Activated CD8-positive, alpha-beta T cell treated with anti-CD3 and anti-CD28 coated beads, Interleukin-2, amount 10 ng/mL, durations not matched to agents 7 days and 5 days (primary cell): ENCODE measurements around the gene SYDE1. TPM values are rescaled to one million over a fixed set of nuclear protein-coding genes. Genes with fewer than 3 reads are reported as not detected.
A peak's percentile ranks its signal among the peaks of the same experiment; 100 is the strongest.

Source experiments
- ATAC-seq: fragments of 150-1000 bp; cut with Tn5 transposase; one replicate; pipeline ENCODE4 v1.10.0; 2021; ENCODE audit warnings: moderate library complexity
- CTCF ChIA-PET: fragments of 350-600 bp; sonication (Branson Sonifier 250); formaldehyde crosslinking; loops from one replicate; lab custom pipeline; 2021; ENCODE audit warnings: antibody characterized with exemption; lab: Charles Lee
- POLR2A ChIA-PET: fragments of 350-600 bp; sonication (Branson Sonifier 250); formaldehyde crosslinking; loops from one replicate; lab custom pipeline; 2021; ENCODE audit warnings: antibody characterized with exemption; lab: Charles Lee
- DNase-seq: peaks from one replicate; pipeline ENCODE4 v3.0.0-alpha.2; 2020
- H3K27ac Mint-ChIP-seq: one replicate; pipeline ENCODE4 v1.8.0; 2021; ENCODE audit warnings: mild to moderate bottlenecking, mixed read lengths
- H3K27me3 Mint-ChIP-seq: one replicate; pipeline ENCODE4 v1.8.0; 2021; ENCODE audit warnings: low read depth, mixed read lengths
- H3K36me3 Mint-ChIP-seq: one replicate; pipeline ENCODE4 v1.8.0; 2021; ENCODE audit warnings: low read depth, mixed read lengths
- H3K4me1 Mint-ChIP-seq: one replicate; pipeline ENCODE4 v1.8.0; 2021; ENCODE audit warnings: low read depth, mixed read lengths
- H3K4me3 Mint-ChIP-seq: one replicate; pipeline ENCODE4 v1.8.0; 2021; ENCODE audit warnings: mild to moderate bottlenecking, mixed read lengths
- H3K9me3 Mint-ChIP-seq: one replicate; pipeline ENCODE4 v1.8.0; 2022; ENCODE audit warnings: mixed read lengths; ENCODE audit not compliant: insufficient read depth
- total RNA-seq, 2 experiments: library from RNA; stranded (reverse); gene quantifications; one replicate each; pipeline ENCODE4 v1.2.3, GENCODE V29; 2021

Gene SYDE1
- total RNA-seq, 2 experiments from 2014 or later: 0.13 TPM; not detected in 1

DNA sequence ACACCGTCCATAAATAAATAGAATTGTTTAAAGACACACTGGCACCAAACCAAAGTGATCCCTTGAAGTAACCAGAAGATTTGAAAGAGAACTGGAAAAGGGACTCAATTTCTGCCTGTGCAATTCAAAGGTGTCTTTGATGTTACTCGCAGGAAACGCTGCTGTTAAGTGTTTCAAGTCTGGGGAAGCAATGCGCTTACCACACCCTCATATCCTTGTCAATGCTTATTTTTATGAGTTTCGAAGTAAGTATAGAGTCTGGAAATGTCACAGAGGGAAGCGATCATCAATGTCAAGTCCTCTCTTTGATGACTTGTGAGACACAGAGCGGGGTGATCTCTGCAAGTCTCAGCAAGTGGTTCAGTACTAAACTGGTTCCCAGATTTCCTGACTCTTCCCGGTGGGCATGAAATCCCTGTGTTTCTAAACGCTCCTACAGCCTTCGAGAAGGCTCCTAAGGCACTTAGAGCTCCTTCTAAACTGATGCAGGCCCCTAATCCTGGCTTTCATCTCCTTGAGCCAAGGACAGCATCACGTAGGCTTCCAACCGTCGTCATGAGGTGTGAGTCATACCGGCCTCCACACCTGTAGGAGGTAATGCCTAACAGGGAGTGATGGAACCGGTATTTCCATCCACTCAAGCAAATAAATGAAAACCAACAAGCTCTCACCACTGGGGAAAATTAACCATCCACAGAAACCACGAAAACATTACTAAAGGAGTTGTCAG, 22.8 kb downstream of the SYDE1 start:
- ATAC-seq: no peak
- Mint-ChIP-seq H3K9me3 (no peaks in the 10 kb centered on the region), H3K27ac (peak overlapping the region; percentile 46), H3K36me3 (no peaks in the 10 kb centered on the region), H3K4me1 (peaks cover 19% of the 10 kb centered on the region), H3K4me3 (no peak overlapping the region), H3K27me3 (no peaks in the 10 kb centered on the region)
- DNase-seq: no peak
- CTCF ChIA-PET: interaction anchor here (0.6 kb wide), 1 partner anchor 29 kb away, joined by 3 read pairs; no protein-coding TSS in a partner anchor
- POLR2A ChIA-PET: no interaction called here

DNA sequence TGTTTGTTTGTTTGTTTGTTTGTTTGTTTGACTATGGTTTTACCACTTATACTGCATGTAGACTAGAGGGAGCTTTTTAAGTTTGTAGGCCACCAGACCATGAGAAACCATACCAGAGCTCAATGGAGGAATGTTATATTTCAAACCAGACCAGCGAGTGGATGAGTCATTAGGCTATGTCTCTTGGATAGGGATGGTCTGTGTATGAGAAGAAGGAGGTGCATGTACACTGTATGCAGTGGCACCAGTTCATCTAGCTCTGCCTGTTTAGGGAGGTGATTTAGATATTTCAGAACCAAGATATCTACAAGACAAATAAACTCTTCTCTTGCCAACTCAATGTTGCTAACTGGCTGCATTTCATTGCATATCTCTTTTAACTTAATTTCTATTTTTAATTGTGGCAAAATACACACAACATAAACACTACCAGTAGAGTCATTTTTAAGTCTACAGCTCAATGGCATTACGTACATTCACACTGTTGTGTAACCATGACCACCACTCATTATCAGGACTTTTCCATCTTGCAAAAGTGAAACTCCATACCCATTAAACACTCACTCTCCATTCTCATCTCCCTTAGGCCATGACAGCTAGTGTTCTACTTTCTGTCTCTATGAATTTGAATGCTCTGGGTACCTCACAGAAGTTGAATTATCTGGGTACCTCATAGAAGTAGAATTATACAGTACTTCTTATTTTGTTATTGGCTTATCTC, 29.2 kb downstream of the SYDE1 start:
- no peak for DNase-seq
- no peaks in the 10 kb centered on the region for H3K27me3 Mint-ChIP-seq
- no peak overlapping the region for H3K27ac Mint-ChIP-seq
- peaks cover 2% of the 10 kb centered on the region for H3K36me3 Mint-ChIP-seq
- peaks cover 7% of the 10 kb centered on the region for H3K9me3 Mint-ChIP-seq
- no peak overlapping the region for H3K4me3 Mint-ChIP-seq
- POLR2A ChIA-PET: no interaction called here
- ATAC-seq: no peak
- H3K4me1 Mint-ChIP-seq: no peaks in the 10 kb centered on the region
- CTCF ChIA-PET: no interaction called here

DNA sequence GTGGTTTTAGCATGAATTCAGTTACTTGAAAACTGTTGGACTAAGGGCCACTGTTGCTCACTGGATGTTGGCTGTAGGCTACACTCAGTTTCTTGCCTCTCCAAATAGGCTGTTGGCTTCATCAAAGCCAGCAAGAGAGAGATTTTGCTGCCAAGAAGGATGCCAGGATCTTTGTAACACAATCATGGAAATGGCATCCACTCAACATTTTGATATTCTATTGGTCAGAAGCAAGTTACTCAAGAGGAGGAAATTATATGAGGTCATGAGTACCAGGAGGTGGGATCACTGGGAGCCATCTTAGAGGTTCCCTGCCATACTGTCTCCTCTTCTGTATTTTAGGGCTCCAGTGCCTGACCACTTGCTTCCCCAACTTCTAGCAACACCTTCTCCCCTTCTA, 30.6 kb downstream of the SYDE1 start:
- Mint-ChIP-seq H3K36me3 (peaks cover 2% of the 10 kb centered on the region), H3K4me3 (no peak overlapping the region), H3K27ac (no peak overlapping the region), H3K4me1 (no peaks in the 10 kb centered on the region), H3K27me3 (no peaks in the 10 kb centered on the region), H3K9me3 (peaks cover 7% of the 10 kb centered on the region)
- ChIA-PET POLR2A (no interaction called here), CTCF (no interaction called here)
- ATAC-seq (no peak), DNase-seq (no peak)

DNA sequence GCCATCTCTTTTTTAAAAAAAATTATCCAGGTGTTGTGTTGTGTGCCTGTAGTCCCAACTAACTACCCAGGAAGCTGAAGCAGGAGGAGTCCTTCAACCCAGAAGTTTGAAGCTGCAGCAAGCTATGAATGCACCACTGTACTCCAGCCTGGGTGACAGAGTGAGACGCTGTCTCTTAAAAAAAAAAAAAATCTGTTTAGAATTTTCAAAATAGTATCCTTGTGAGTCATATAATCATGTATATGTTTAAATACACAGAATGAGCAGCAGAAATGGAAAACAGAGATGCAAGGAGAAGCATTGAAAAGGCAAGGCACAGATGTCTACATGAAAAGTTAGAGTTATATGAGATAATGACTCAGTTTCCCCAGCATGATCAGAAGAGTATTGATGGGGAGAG, 31.2 kb downstream of the SYDE1 start:
- Mint-ChIP-seq H3K9me3 (peaks cover 7% of the 10 kb centered on the region), H3K27ac (no peak overlapping the region), H3K36me3 (peaks cover 2% of the 10 kb centered on the region), H3K27me3 (no peaks in the 10 kb centered on the region), H3K4me3 (no peak overlapping the region), H3K4me1 (no peaks in the 10 kb centered on the region)
- ChIA-PET CTCF (no interaction called here), POLR2A (no interaction called here)
- ATAC-seq (no peak), DNase-seq (no peak)

DNA sequence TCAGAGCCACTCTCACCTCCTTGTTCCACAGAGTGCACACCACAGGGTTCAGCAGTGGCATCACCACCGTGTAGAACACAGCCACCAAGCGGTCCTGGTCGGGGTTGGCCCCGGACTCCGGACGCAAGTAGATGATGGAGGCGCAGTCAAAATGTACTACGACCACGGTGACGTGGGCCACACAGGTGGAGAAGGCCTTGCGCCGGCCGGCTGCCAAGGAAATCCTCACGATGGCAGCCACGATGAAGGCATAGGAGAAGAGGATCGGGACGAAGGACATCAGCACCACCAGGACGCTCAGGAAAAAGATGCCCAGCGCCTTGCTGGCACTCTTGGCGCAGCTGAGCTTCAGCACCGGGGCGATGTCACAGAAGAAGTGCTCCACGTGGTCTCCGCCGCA, 33.9 kb downstream of the SYDE1 start:
- Mint-ChIP-seq H3K4me1 (no peaks in the 10 kb centered on the region), H3K36me3 (peaks cover 2% of the 10 kb centered on the region), H3K9me3 (peaks cover 7% of the 10 kb centered on the region), H3K27me3 (no peaks in the 10 kb centered on the region), H3K4me3 (no peak overlapping the region), H3K27ac (no peak overlapping the region)
- ATAC-seq: no peak
- CTCF ChIA-PET: no interaction called here
- POLR2A ChIA-PET: no interaction called here
- no peak for DNase-seq

DNA sequence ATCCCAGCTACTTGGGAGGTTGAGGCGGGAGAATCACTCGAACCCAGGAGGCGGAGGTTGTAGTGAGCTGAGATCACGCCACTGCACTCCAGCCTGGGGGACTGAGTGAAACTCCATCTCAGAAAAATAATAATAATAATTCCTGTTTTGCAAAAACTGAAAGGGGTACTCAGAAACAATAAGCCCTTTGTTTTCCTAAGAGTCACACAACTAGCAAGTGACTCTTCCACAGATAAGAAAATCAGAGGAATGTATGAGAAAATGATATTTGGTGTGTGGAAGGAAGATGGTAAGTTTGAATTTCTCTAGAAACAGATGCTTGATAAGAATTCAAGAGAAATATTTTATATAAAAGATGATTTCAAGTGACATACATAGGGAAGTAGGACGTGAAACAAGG, 35.1 kb downstream of the SYDE1 start:
- DNase-seq (no peak), ATAC-seq (no peak)
- no peaks in the 10 kb centered on the region for H3K4me1 Mint-ChIP-seq
- H3K9me3 Mint-ChIP-seq: peaks cover 7% of the 10 kb centered on the region
- H3K27ac Mint-ChIP-seq: no peak overlapping the region
- ChIA-PET POLR2A (no interaction called here), CTCF (no interaction called here)
- H3K4me3 Mint-ChIP-seq: no peak overlapping the region
- peaks cover 2% of the 10 kb centered on the region for H3K36me3 Mint-ChIP-seq
- H3K27me3 Mint-ChIP-seq: no peaks in the 10 kb centered on the region

DNA sequence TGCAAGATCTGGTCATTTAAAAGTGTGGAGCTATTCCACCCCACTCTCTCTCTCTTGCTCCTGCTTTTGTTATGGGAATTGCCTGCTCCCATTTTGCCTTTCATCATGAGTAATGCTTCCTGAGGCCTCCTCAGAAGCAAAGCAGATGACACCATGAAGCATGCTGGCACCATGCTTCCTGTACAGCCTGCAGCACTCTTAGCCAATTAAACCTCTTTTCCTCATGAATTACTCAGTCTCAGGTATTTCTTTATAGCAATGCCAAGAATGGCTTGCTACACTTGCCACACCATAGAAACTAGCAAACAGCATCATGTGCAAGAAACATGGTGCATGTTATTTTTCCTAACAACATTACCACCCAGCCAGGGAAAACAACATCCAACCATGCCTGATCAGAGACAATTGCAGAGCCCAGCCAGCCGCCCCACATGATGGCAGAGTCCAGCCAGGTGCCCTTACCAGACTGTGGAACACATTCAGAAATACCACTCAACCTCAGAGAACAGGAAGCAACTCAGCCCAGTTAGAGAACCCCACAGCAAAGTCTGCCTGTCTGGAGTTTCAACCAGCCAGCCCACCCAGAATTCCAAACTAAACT, 36.9 kb downstream of the SYDE1 start:
- H3K4me1 Mint-ChIP-seq: no peaks in the 10 kb centered on the region
- ChIA-PET POLR2A (no interaction called here), CTCF (no interaction called here)
- no peak overlapping the region for H3K27ac Mint-ChIP-seq
- peaks cover 5% of the 10 kb centered on the region for H3K9me3 Mint-ChIP-seq
- ATAC-seq: no peak
- no peaks in the 10 kb centered on the region for H3K27me3 Mint-ChIP-seq
- H3K4me3 Mint-ChIP-seq: no peak overlapping the region
- DNase-seq: no peak
- H3K36me3 Mint-ChIP-seq: peaks cover 2% of the 10 kb centered on the region

DNA sequence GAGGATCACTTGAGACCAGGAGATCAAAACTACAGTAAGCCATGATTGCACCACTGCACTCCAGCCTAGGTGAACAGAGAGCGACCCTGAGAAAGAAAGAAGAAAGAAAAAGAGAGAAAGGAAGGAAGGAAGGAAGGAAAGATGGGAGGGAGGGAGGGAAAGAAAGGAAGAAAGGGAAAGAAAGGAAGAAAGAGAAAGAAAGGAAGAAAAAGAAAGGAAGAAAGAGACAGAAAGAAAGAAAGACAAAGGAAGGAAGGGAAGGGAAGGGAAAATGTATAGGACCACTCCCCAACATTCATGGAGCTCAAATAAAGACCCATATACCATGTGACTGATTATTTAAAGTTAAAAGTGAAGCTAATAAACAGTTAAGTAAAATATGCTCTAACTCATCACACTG, 39.9 kb downstream of the SYDE1 start:
- ChIA-PET CTCF (interaction anchor here (0.8 to 1.3 kb wide), 2 partner anchors 46 to 55 kb away, joined by 3 to 4 read pairs; no protein-coding TSS in a partner anchor), POLR2A (no interaction called here)
- ATAC-seq (no peak), DNase-seq (no peak)
- no peak overlapping the region for H3K4me3 Mint-ChIP-seq
- peaks cover 3% of the 10 kb centered on the region for H3K27me3 Mint-ChIP-seq
- H3K36me3 Mint-ChIP-seq: no peaks in the 10 kb centered on the region
- no peaks in the 10 kb centered on the region for H3K9me3 Mint-ChIP-seq
- H3K27ac Mint-ChIP-seq: no peak overlapping the region
- no peaks in the 10 kb centered on the region for H3K4me1 Mint-ChIP-seq

DNA sequence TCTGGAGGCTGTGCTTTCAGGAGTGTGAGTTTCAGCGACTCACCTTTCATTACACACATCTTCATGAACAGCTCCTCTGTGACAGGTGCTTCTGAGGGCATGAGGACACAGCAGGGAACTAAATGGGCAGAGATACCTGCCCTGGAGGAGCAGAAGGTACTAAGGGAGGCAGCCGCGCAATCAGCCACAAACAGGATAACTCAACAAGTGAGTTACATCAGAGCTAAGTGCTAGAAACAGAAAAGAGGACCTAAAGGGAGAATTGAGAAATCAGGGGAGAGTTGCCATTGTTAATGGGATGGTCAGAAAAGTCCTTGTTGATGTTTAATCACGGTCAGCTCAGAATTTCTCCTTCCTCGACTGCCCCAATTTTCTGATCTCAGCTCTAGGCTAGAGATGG, 42.5 kb downstream of the SYDE1 start:
- Mint-ChIP-seq H3K4me3 (no peak overlapping the region), H3K4me1 (no peaks in the 10 kb centered on the region), H3K27me3 (peaks cover 7% of the 10 kb centered on the region), H3K27ac (no peak overlapping the region), H3K9me3 (peaks cover 6% of the 10 kb centered on the region), H3K36me3 (no peaks in the 10 kb centered on the region)
- ChIA-PET POLR2A (no interaction called here), CTCF (interaction anchor here (0.9 to 3.6 kb wide), 4 partner anchors 9 to 208 kb away, joined by 3 to 40 read pairs (median 12); no protein-coding TSS in a partner anchor)
- ATAC-seq (no peak), DNase-seq (no peak)

DNA sequence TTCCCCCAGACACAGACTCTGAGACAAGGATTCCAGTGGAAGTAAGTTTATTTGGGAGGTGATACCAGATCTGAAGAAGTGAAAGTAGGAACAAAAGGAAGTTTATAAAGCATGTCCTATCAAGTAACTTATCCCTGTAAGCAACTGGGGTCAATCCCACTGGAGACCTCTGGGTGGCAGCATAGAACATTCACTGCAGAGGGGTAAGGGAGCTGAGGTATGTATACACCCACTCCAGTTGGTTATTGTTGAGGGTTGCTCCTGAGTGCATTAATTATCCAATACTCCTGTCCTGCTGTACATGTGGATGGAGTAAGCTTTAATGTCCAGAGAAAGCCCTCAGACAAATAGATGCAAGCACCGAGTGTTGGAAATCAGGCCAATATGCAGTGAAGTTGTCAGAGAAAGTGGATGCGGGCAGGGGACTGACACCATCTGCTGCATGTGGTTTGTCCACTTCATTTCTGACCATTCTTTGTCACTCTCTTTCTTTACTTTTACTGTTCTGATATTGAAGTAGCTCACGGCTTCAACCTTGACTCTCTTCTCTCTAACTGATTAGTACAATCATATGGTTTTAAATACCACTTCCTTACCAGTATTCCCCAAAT, 46.9 kb downstream of the SYDE1 start:
- ATAC-seq (no peak), DNase-seq (peak; percentile 48)
- Mint-ChIP-seq H3K4me3 (no peak overlapping the region), H3K4me1 (no peaks in the 10 kb centered on the region), H3K27ac (no peak overlapping the region), H3K36me3 (no peaks in the 10 kb centered on the region), H3K27me3 (peaks cover 7% of the 10 kb centered on the region), H3K9me3 (peaks cover 6% of the 10 kb centered on the region)
- CTCF ChIA-PET: interaction anchor here (0.6 to 2.1 kb wide), 9 partner anchors 11 to 461 kb away, joined by 3 to 15 read pairs (median 5); a partner anchor contains a TSS
- POLR2A ChIA-PET: no interaction called here

DNA sequence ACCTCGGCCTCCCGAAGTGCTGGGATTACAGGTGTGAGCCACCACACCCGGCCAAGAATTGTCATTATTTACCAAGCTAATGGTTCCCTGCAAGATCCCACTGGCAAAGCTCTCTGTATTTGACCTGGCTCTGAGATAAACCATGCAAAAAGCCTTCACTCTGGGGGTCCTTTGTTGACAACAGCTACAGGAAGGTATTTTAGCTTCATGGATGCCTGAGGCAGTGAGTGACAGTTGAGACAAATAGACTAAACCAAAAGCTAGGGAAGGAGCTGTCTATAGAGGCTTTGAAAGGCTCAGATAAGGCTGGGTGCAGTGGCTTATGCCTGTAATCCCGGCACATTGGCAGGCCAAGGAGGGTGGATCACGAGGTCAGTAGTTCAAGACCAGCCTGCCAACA, 48.1 kb downstream of the SYDE1 start:
- Mint-ChIP-seq H3K27me3 (peaks cover 7% of the 10 kb centered on the region), H3K4me1 (no peaks in the 10 kb centered on the region), H3K4me3 (no peak overlapping the region), H3K36me3 (no peaks in the 10 kb centered on the region), H3K27ac (no peak overlapping the region), H3K9me3 (peaks cover 6% of the 10 kb centered on the region)
- ChIA-PET CTCF (interaction anchor here (1.2 to 2.1 kb wide), 3 partner anchors 22 to 31 kb away, joined by 4 to 5 read pairs (median 5); a partner anchor contains a TSS), POLR2A (interaction anchor here (0.6 kb wide), 1 partner anchor 224 kb away, joined by 3 read pairs; the partner anchor contains the start of gene AKAP8)
- DNase-seq (no peak), ATAC-seq (no peak)
